ENCODE data around the gene SEMG1.

- TF ChIP-seq, protein P1, sequence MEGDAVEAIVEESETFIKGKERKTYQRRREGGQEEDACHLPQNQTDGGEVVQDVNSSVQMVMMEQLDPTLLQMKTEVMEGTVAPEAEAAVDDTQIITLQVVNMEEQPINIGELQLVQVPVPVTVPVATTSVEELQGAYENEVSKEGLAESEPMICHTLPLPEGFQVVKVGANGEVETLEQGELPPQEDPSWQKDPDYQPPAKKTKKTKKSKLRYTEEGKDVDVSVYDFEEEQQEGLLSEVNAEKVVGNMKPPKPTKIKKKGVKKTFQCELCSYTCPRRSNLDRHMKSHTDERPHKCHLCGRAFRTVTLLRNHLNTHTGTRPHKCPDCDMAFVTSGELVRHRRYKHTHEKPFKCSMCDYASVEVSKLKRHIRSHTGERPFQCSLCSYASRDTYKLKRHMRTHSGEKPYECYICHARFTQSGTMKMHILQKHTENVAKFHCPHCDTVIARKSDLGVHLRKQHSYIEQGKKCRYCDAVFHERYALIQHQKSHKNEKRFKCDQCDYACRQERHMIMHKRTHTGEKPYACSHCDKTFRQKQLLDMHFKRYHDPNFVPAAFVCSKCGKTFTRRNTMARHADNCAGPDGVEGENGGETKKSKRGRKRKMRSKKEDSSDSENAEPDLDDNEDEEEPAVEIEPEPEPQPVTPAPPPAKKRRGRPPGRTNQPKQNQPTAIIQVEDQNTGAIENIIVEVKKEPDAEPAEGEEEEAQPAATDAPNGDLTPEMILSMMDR (optimal IDR thresholded peaks at IDR 0.05 in 1 of 3, IDR thresholded peaks at IDR 0.05 in 1 of 3, conservative IDR thresholded peaks at IDR 0.05 in 1 of 3; ENCODE audit: extremely low read depth in 1 of 3, insufficient read depth in 2 of 3, low read length in 3 of 3): no peak
- no peak for TF ChIP-seq EZH2 (IDR thresholded peaks at IDR 0.05; ENCODE audit: low read length)
These were observed 41.0 kb downstream of the SEMG1 start for GRCh38 chr20:45247865-45248264.
